Transverse colon (tissue), 4 donors: Measurements from ENCODE around the gene CRYGC. TPM values are rescaled to one million over a fixed set of nuclear protein-coding genes. Genes with fewer than 3 reads are reported as not detected.

Experiments used
- DNase-seq: peaks from one replicate; pipeline ENCODE4 v3.0.0-alpha.2; 2019
- H3K27ac ChIP-seq, 4 donors: fragments of 200-600 bp; sonication (generic); 2 replicates each; pipeline ENCODE4 v1.5.1; 2016 to 2018; ENCODE audit warnings: inconsistent platforms in 4 of 4
- H3K27me3 ChIP-seq: fragments of 200-600 bp; sonication (generic); 2 replicates; pipeline ENCODE4 v1.5.1; 2017; ENCODE audit warnings: inconsistent platforms
- H3K36me3 ChIP-seq, 4 donors: fragments of 200-600 bp; sonication (generic); 2 replicates each; pipeline ENCODE4 v1.5.1; 2017 to 2019; ENCODE audit warnings: inconsistent platforms in 4 of 4
- H3K4me1 ChIP-seq, 4 donors: fragments of 200-600 bp; sonication (generic); 2 replicates each; pipeline ENCODE4 v1.5.1; 2017 to 2020; ENCODE audit warnings: inconsistent platforms in 4 of 4
- H3K4me3 ChIP-seq, 4 donors: fragments of 200-600 bp; sonication (generic); 1 replicate in 1 of 4; 2 replicates in 3 of 4; pipeline versions ENCODE4 v1.5.1 to v1.6.1; 2017 to 2019; ENCODE audit warnings: inconsistent platforms in 4 of 4
- H3K9me3 ChIP-seq, 2 donors: fragments of 200-600 bp; sonication (generic); 2 replicates each; pipeline ENCODE4 v1.5.1; 2017 to 2019; ENCODE audit warnings: inconsistent platforms in 2 of 2
- CTCF ChIP-seq, 5 experiments: fragments of 200-600 bp in 3 of 5; fragments of 450-650 bp in 2 of 5; sonication (generic) in 3 of 5; IDR thresholded peaks; 1 replicate in 2 of 5; 2 replicates in 3 of 5; pipeline ENCODE4 v1.5.1; 2016 to 2017; ENCODE audit warnings: antibody characterized with exemption in 5 of 5, inconsistent platforms in 3 of 5, mild to moderate bottlenecking in 2 of 5, moderate library complexity in 1 of 5
- EP300 ChIP-seq: sonication (generic); formaldehyde crosslinking; IDR thresholded peaks from one replicate; pipeline ENCODE4 v1.6.1; 2017; ENCODE audit warnings: antibody characterized with exemption, low read depth
- POLR2A ChIP-seq: fragments of 450-650 bp; IDR thresholded peaks from one replicate; pipeline ENCODE4 v1.6.1; 2016; ENCODE audit warnings: antibody characterized with exemption, mild to moderate bottlenecking, moderate library complexity
- POLR2AphosphoS5 ChIP-seq, 3 donors: sonication (generic); formaldehyde crosslinking; IDR thresholded peaks; one replicate each; pipeline ENCODE4 v1.6.1; 2016; ENCODE audit warnings: antibody characterized with exemption in 3 of 3
- WGBS, 2 donors: methylation state at CpG; one replicate each; pipeline ENCODE4 v1.1.5; 2018; ENCODE audit warnings: low coverage in 1 of 2; 5-methylcytosine and 5-hydroxymethylcytosine counted together
- in situ Hi-C, 4 donors: fragments of 200-750 bp; cut with MboI; loops; one replicate each; pipeline versions ENCODE4 v1.15.0 to v1.15.1; 2017; ENCODE audit warnings: low sequenced_read_pairs in 3 of 4, low pct_ligation_motif_present in 1 of 4, low pct_unique_long_range_greater_than_20kb in 1 of 4
- intact Hi-C: fragments of 100-400 bp; cut with DNase I; formaldehyde crosslinking; loops from one replicate; pipeline ENCODE4 v1.15.1; 2023; ENCODE audit warnings: low total_unique reads
- total RNA-seq, 4 donors: library from RNA; depleted of rRNA; stranded (reverse); fragments of >200 nt; gene quantifications; one replicate each; pipeline ENCODE4 v1.1.0, GENCODE V29; 2016

Gene CRYGC
- total RNA-seq, 4 donors from 2014 or later = not detected

- H3K27me3 ChIP-seq = no peaks in the 10 kb centered on the region
- WGBS, 2 donors = 41 to 52% methylated on average over 10 to 21 of the region's 21 CpGs
- TF ChIP-seq POLR2A (no peak), CTCF (IDR thresholded peaks at IDR 0.05) (peak; percentile 73 to 90 (median 80))
- in situ Hi-C loops = loop anchor here in 1 of 4 donors (10.0 kb wide), 1 partner anchor 70 kb away; no protein-coding TSS in a partner anchor
- peak; percentile 79 for DNase-seq
- H3K9me3 ChIP-seq = no peaks in the 10 kb centered on the region
- no peaks in the 10 kb centered on the region for H3K4me1 ChIP-seq
- H3K27ac ChIP-seq = no peak overlapping the region
- no peaks in the 10 kb centered on the region for H3K36me3 ChIP-seq
- intact Hi-C loops = no loop called here
- no peak overlapping the region for H3K4me3 ChIP-seq
Observed at GRCh38 chr2:208175069-208175839, 45.6 kb upstream of the CRYGC start.

- DNase-seq = no peak
- H3K27ac ChIP-seq = no peak overlapping the region
- intact Hi-C loops (no loop called here), in situ Hi-C loops (loop anchor here in 1 of 4 donors (10.0 kb wide), 1 partner anchor 71 kb away; no protein-coding TSS in a partner anchor)
- 87 to 90% methylated on average over 7 to 9 of the region's 9 CpGs for WGBS, 2 donors
- H3K36me3 ChIP-seq = no peaks in the 10 kb centered on the region
- no peaks in the 10 kb centered on the region for H3K9me3 ChIP-seq
- no peaks in the 10 kb centered on the region for H3K27me3 ChIP-seq
- H3K4me1 ChIP-seq = no peaks in the 10 kb centered on the region
- no peak overlapping the region for H3K4me3 ChIP-seq
- TF ChIP-seq POLR2A = no peak
- TF ChIP-seq EP300 = no peak
- no peak for TF ChIP-seq CTCF (IDR thresholded peaks at IDR 0.05)
- TF ChIP-seq POLR2AphosphoS5 (IDR thresholded peaks at IDR 0.05) = no peak
Observed at GRCh38 chr2:208174144-208174543, 44.5 kb upstream of the CRYGC start.

GRCh38 chr2:208172125-208172524 lies 42.5 kb upstream of the CRYGC start:
- Histone ChIP-seq H3K27ac (no peak overlapping the region), H3K9me3 (no peaks in the 10 kb centered on the region), H3K27me3 (no peaks in the 10 kb centered on the region), H3K4me1 (no peaks in the 10 kb centered on the region), H3K36me3 (no peaks in the 10 kb centered on the region), H3K4me3 (no peak overlapping the region)
- intact Hi-C loops = no loop called here
- in situ Hi-C loops = loop anchor here in 1 of 4 donors (10.0 kb wide), 1 partner anchor 73 kb away; no protein-coding TSS in a partner anchor
- no peak for DNase-seq
- no peak for TF ChIP-seq POLR2A
- no peak for TF ChIP-seq CTCF (IDR thresholded peaks at IDR 0.05)
- no peak for TF ChIP-seq EP300
- TF ChIP-seq POLR2AphosphoS5 (IDR thresholded peaks at IDR 0.05) = no peak
- 67 to 71% methylated on average over 4 of the region's 4 CpGs for WGBS, 2 donors

- no peaks in the 10 kb centered on the region for H3K27me3 ChIP-seq
- intact Hi-C loops = no loop called here
- no peaks in the 10 kb centered on the region for H3K9me3 ChIP-seq
- DNase-seq = no peak
- H3K36me3 ChIP-seq = no peaks in the 10 kb centered on the region
- H3K27ac ChIP-seq = no peak overlapping the region
- no peaks in the 10 kb centered on the region for H3K4me1 ChIP-seq
- TF ChIP-seq EP300 = no peak
- TF ChIP-seq POLR2AphosphoS5 (IDR thresholded peaks at IDR 0.05) = no peak
- WGBS, 2 donors = 81 to 83% methylated on average over 2 of the region's 2 CpGs
- no peak overlapping the region for H3K4me3 ChIP-seq
- in situ Hi-C loops = no loop called here
Observed at GRCh38 chr2:208164951-208165755, 35.5 kb upstream of the CRYGC start.
